Natural killer cell treated with Interleukin-12 subunit alpha and Interleukin-12 subunit beta and Interleukin-15 and Interleukin-18, amount 100 ng/mL, for 72 hours (primary cell): ENCODE data around the gene PPP1R9A. TPM values are rescaled to one million over a fixed set of nuclear protein-coding genes. Genes with fewer than 3 reads are reported as not detected.
"Not testable (repeated sequence)": the region's sequence is repeated elsewhere in the genome, so short reads cannot be mapped to it uniquely, and the experiment has no call there.

Experiments used
- ATAC-seq, 2 donors: fragments of 150-1000 bp; cut with Tn5 transposase in 1 of 2; sonication (Bioruptor Pico), chemical (Tn5 transposase) in 1 of 2; 2 replicates each; pipeline ENCODE4 v1.10.0; 2021
- DNase-seq: peaks from one replicate; pipeline ENCODE4 v3.0.0; 2022; ENCODE audit warnings: low spot score
- H3K27ac Mint-ChIP-seq, 2 donors: 1 replicate in 1 of 2; 2 replicates in 1 of 2; pipeline ENCODE4 v1.8.0; 2022; ENCODE audit warnings: mixed read lengths in 2 of 2, mild to moderate bottlenecking in 1 of 2, moderate library complexity in 1 of 2
- H3K27me3 Mint-ChIP-seq, 2 donors: 1 replicate in 1 of 2; 2 replicates in 1 of 2; pipeline ENCODE4 v1.8.0; 2022; ENCODE audit warnings: mixed read lengths in 2 of 2
- H3K36me3 Mint-ChIP-seq: one replicate; pipeline ENCODE4 v1.8.0; 2022; ENCODE audit warnings: mixed read lengths
- H3K4me1 Mint-ChIP-seq, 2 donors: 1 replicate in 1 of 2; 2 replicates in 1 of 2; pipeline ENCODE4 v1.8.0; 2022; ENCODE audit warnings: low read depth in 2 of 2, mixed read lengths in 2 of 2, mild to moderate bottlenecking in 1 of 2
- H3K4me3 Mint-ChIP-seq: one replicate; pipeline ENCODE4 v1.8.0; 2022; ENCODE audit warnings: mixed read lengths
- H3K9me3 Mint-ChIP-seq: 2 replicates; pipeline ENCODE4 v1.8.0; 2022; ENCODE audit warnings: mixed read lengths
- total RNA-seq, 2 donors: library from RNA; stranded (reverse); gene quantifications; one replicate each; pipeline ENCODE4 v1.2.3, GENCODE V29; 2022

PPP1R9A gene
- total RNA-seq, 2 donors from 2014 or later = 0.69 to 1.8 TPM

DNA sequence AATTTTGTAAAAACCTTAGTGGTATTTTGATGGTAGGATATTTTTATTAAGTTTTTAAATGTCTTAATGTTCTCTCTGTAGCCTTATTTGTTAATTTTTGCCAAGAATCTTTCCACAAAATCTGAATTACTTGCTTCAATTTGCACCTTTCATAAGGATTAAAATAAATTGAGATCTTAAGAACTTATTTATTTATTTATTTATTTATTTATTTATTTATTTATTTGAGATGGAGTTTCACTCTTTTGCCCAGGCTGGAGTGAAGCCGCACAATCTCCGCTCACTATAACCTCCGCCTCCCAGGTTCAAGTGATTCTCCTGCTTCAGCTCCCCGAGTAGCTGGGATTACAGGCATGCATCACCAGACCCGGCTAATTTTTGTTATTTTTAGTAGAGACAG, 98.6 kb downstream of the PPP1R9A start:
- no peaks in the 10 kb centered on the region for H3K4me1 Mint-ChIP-seq
- H3K9me3 Mint-ChIP-seq = no peaks in the 10 kb centered on the region
- ATAC-seq (no peak), DNase-seq (no peak)
- no peaks in the 10 kb centered on the region for H3K36me3 Mint-ChIP-seq
- H3K4me3 Mint-ChIP-seq = no peak overlapping the region
- H3K27ac Mint-ChIP-seq = no peak overlapping the region
- H3K27me3 Mint-ChIP-seq = no peaks in the 10 kb centered on the region

DNA sequence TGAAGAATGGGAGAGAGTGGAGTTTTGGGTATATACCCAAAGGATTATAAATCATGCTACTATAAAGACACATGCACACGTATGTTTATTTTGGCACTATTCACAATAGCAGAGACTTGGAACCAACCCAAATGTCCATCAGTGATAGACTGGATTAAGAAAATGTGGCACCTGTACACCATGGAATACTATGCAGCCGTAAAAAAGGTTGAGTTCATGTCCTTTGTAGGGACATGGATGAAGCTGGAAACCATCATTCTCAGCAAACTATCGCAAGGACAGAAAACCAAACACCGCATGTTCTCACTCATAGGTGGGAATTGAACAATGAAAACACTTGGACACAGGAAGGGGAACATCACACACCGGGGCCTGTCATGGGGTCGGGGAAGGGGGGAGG, 101.4 kb downstream of the PPP1R9A start:
- H3K36me3 Mint-ChIP-seq, DNase-seq, ATAC-seq, H3K4me3 Mint-ChIP-seq, H3K27me3 Mint-ChIP-seq, H3K9me3 Mint-ChIP-seq, H3K27ac Mint-ChIP-seq, H3K4me1 Mint-ChIP-seq: not testable (repeated sequence)

DNA sequence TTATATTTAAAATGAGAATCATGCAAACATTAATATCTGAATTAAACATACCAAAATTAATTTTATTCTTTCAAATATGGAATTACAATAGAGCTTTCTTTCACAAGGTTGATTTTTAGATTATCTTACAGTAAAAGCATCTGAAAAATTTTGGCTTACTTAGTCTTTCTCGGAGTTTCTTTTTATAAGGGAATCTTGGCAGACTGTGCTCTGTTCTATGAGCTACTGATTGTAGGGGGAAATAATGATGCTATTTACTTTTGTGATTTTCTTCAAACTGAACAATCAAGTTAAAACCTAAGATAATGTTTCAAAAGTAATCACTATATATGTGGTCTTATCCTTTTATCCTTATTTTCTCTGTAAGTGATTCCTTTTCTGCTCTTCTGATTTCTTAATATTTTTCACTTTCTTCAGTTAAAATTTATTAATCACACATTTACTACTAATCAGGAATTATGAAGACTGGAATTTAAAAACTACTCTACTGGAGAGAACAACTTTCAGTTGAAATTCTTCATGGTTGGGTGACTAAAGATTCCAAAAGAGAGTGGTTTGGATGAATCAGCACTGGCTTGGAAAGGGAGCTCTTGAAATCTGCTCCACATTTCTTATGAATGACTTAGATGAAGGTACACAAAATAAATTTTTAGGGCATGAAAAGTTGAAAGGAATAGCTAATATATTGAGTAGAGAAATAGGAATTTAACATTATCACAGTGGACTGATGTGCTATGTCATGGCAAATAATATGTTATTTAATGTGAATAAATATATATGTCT, 103.9 kb downstream of the PPP1R9A start:
- no peak overlapping the region for H3K4me3 Mint-ChIP-seq
- no peaks in the 10 kb centered on the region for H3K4me1 Mint-ChIP-seq
- H3K27ac Mint-ChIP-seq = no peak overlapping the region
- no peak for ATAC-seq
- DNase-seq = no peak
- no peaks in the 10 kb centered on the region for H3K36me3 Mint-ChIP-seq
- no peaks in the 10 kb centered on the region for H3K27me3 Mint-ChIP-seq
- no peaks in the 10 kb centered on the region for H3K9me3 Mint-ChIP-seq

- H3K4me3 Mint-ChIP-seq = no peak overlapping the region
- no peaks in the 10 kb centered on the region for H3K9me3 Mint-ChIP-seq
- no peaks in the 10 kb centered on the region for H3K4me1 Mint-ChIP-seq
- ATAC-seq = no peak
- no peaks in the 10 kb centered on the region for H3K36me3 Mint-ChIP-seq
- no peak for DNase-seq
- H3K27ac Mint-ChIP-seq = no peak overlapping the region
- H3K27me3 Mint-ChIP-seq = no peaks in the 10 kb centered on the region
Observed at GRCh38 chr7:95011995-95012394, 104.6 kb downstream of the PPP1R9A start.

DNA sequence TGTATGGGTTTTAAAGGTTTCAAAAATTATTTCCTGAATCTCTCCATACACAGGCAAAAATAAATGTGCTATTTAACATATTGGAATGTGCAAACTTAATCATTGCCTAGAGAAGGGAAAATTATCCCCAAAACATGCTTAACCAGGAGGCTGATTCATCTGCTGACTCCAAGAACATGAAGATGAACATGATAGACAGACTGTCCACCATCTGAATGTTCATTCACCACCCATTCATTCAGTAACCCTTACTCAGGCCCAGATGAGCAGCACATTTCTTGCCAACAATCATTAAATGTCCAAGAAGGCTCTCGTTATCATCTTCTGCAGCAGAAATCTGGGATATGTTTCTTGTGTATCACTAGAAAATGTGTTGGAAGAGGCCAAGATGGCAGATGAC, 110.6 kb downstream of the PPP1R9A start:
- Mint-ChIP-seq H3K27me3 (no peaks in the 10 kb centered on the region), H3K4me1 (no peaks in the 10 kb centered on the region), H3K27ac (no peak overlapping the region), H3K36me3 (no peaks in the 10 kb centered on the region), H3K9me3 (no peaks in the 10 kb centered on the region), H3K4me3 (no peak overlapping the region)
- no peak for DNase-seq
- ATAC-seq = no peak

GRCh38 chr7:95026018-95026417, 118.6 kb downstream of the PPP1R9A start:
- Mint-ChIP-seq H3K27ac (no peak overlapping the region), H3K36me3 (peaks cover 12% of the 10 kb centered on the region), H3K4me1 (peaks cover 0 to 3% of the 10 kb centered on the region in 2 donors), H3K9me3 (peaks cover 4% of the 10 kb centered on the region), H3K4me3 (no peak overlapping the region), H3K27me3 (no peaks in the 10 kb centered on the region)
- DNase-seq = no peak
- no peak for ATAC-seq

GRCh38 chr7:95026421-95027072, 119.2 kb downstream of the PPP1R9A start:
- H3K4me3 Mint-ChIP-seq = no peak overlapping the region
- ATAC-seq (no peak), DNase-seq (no peak)
- no peaks in the 10 kb centered on the region for H3K27me3 Mint-ChIP-seq
- H3K4me1 Mint-ChIP-seq = peaks cover 0 to 3% of the 10 kb centered on the region in 2 donors
- H3K36me3 Mint-ChIP-seq = peaks cover 12% of the 10 kb centered on the region
- no peak overlapping the region for H3K27ac Mint-ChIP-seq
- H3K9me3 Mint-ChIP-seq = peaks cover 4% of the 10 kb centered on the region

DNA sequence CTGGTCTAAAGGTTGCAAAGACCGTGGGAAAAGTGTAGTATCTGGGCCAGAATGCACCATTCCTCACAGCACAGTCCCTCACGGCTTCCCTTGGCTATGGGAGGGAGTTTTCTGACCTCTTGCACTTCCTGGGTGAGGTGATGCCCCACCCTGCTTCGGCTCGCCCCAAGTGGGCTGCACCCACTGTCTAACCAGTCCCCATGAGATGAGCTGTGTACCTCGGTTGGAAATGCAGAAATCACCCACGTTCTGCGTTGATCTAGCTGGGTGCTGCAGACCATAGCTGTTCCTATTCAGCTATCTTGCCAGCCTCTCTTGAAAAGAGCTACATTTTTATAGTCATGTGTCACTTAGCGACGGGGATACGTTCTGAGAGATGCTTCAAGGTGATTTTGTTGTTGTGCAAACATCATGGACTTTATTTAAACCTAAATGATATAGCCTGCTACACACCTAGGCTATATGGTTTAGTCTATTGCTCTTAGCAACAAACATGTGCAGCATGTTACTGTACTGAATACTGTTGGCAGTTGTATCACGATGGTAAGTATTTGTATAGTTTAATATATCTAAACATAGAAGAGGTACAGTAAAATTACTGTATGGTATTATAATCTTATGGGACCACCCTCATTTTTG, 120.0 kb downstream of the PPP1R9A start:
- H3K4me1 Mint-ChIP-seq = peaks cover 0 to 3% of the 10 kb centered on the region in 2 donors
- peaks cover 12% of the 10 kb centered on the region for H3K36me3 Mint-ChIP-seq
- no peaks in the 10 kb centered on the region for H3K27me3 Mint-ChIP-seq
- no peak for ATAC-seq
- H3K4me3 Mint-ChIP-seq = no peak overlapping the region
- no peak overlapping the region for H3K27ac Mint-ChIP-seq
- H3K9me3 Mint-ChIP-seq = peaks cover 4% of the 10 kb centered on the region
- no peak for DNase-seq

DNA sequence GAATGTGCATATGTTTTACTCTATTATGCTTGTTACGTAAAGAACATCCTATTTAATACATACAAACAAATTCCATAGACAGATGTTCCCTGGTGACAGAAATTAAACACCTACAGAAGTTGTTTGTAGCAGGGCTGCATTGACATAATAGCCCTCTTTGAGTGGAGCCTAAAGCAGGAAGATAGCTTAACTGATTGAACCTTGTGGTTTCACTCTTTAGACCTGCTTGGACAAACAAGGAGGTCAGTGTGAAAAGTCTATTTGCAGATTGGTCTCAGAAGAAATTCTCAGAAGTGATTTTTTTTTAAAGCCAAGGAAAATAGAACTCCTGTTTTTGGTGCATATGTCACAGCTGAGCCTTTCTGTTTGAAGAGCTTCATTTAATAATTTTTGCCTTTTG, 121.3 kb downstream of the PPP1R9A start:
- peaks cover 12% of the 10 kb centered on the region for H3K36me3 Mint-ChIP-seq
- DNase-seq (no peak), ATAC-seq (no peak)
- H3K9me3 Mint-ChIP-seq = peaks cover 4% of the 10 kb centered on the region
- H3K27ac Mint-ChIP-seq = no peak overlapping the region
- no peaks in the 10 kb centered on the region for H3K27me3 Mint-ChIP-seq
- H3K4me3 Mint-ChIP-seq = no peak overlapping the region
- H3K4me1 Mint-ChIP-seq = peaks cover 0 to 3% of the 10 kb centered on the region in 2 donors

DNA sequence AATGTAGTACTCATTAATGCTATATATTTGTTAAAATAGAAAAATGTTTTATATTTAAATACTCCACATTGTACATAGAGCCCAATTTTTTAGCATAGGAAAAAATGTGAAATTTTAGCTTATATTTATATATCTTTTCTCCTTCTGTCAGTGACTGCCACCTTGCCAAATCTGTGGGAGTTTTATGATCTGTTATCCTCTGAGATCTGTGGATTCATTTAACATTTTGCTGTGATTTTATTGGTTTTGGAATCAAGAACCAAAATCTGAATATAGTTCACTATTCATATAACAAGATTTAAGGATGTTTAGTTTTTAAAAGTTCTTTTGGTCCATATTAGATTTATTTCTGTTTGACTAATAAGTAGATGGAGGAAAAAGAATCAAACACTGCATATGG, 127.9 kb downstream of the PPP1R9A start:
- no peak for ATAC-seq

DNA sequence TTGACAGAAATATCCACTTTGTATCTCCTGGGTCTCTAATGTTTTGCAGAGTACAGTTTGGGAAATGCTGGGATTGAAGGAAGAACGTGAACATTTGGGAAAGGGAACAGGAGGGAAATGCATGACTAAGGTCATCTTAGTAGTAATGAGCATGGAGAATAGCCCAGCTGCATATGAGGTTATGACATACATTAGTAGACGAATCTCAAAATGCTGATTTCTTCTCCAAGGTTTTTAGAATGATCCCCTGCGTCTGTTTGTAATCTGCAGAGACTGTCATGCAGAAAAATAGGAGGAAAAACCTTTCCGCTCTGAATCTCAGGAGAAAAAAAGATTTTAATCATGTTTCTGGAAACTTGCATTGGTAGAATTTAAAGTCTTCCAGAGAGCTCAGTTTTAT, 133.6 kb downstream of the PPP1R9A start:
- ATAC-seq (no peak), DNase-seq (no peak)
- no peaks in the 10 kb centered on the region for H3K36me3 Mint-ChIP-seq
- no peak overlapping the region for H3K4me3 Mint-ChIP-seq
- H3K27ac Mint-ChIP-seq = no peak overlapping the region
- H3K27me3 Mint-ChIP-seq = no peaks in the 10 kb centered on the region
- H3K4me1 Mint-ChIP-seq = peaks cover 0 to 6% of the 10 kb centered on the region in 2 donors
- no peaks in the 10 kb centered on the region for H3K9me3 Mint-ChIP-seq

More for the DNA sequence above, 127.9 kb downstream of the PPP1R9A start:
- Mint-ChIP-seq H3K27ac (no peak overlapping the region), H3K36me3 (no peaks in the 10 kb centered on the region), H3K4me1 (no peaks in the 10 kb centered on the region), H3K9me3 (no peaks in the 10 kb centered on the region), H3K27me3 (no peaks in the 10 kb centered on the region), H3K4me3 (no peak overlapping the region)
- no peak for DNase-seq

- Mint-ChIP-seq H3K4me1 (peaks cover 0 to 6% of the 10 kb centered on the region in 2 donors), H3K36me3 (no peaks in the 10 kb centered on the region), H3K27ac (no peak overlapping the region), H3K4me3 (no peak overlapping the region), H3K9me3 (no peaks in the 10 kb centered on the region), H3K27me3 (no peaks in the 10 kb centered on the region)
- ATAC-seq (no peak), DNase-seq (no peak)
Observed at GRCh38 chr7:95045236-95045923, 138.0 kb downstream of the PPP1R9A start.

DNA sequence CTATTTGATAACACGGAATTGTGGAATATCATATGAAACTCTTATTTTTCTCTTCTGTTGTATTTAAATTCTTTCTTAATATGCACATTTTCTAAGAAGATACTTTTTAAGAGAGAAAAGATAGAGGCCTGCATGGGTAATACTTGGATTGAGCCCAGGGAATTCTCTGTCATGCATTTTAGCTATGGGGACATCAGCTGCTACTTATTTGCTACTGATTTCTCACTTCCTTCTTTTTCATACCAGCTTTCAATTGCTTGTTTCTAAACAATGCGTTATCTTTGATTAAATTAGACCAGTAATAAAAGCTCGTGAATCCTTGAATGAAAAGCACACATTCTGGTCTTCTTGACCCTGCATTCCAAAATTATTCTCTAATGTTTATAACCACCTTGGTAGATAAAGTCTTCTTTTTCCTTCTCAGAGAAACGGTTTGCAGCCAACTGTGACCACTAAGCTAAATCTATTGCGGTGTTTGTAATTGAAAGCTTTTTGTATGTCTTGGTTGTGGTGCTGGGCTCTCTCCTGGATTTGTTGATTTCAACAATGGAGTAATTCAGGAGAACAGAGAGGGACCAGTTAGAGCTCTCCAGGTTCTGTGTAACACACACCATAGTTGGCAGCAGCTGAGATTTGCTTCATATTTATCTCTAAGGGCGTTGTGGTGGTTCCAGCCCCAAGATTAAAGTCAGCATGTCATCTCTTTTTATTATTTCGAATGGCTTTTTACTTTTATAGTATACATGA, 139.3 kb downstream of the PPP1R9A start:
- no peak for ATAC-seq
- H3K9me3 Mint-ChIP-seq = no peaks in the 10 kb centered on the region
- no peaks in the 10 kb centered on the region for H3K36me3 Mint-ChIP-seq
- H3K4me3 Mint-ChIP-seq = no peak overlapping the region
- peaks cover 0 to 6% of the 10 kb centered on the region in 2 donors for H3K4me1 Mint-ChIP-seq
- H3K27ac Mint-ChIP-seq = no peak overlapping the region
- no peaks in the 10 kb centered on the region for H3K27me3 Mint-ChIP-seq
- DNase-seq = no peak
